ENCODE results near the gene FGFRL1. TPM values are rescaled to one million over a fixed set of nuclear protein-coding genes. Genes with fewer than 3 reads are reported as not detected.

Gene FGFRL1
- total RNA-seq, 2 donors from 2014 or later = 15.2 to 16.6 TPM

DNA sequence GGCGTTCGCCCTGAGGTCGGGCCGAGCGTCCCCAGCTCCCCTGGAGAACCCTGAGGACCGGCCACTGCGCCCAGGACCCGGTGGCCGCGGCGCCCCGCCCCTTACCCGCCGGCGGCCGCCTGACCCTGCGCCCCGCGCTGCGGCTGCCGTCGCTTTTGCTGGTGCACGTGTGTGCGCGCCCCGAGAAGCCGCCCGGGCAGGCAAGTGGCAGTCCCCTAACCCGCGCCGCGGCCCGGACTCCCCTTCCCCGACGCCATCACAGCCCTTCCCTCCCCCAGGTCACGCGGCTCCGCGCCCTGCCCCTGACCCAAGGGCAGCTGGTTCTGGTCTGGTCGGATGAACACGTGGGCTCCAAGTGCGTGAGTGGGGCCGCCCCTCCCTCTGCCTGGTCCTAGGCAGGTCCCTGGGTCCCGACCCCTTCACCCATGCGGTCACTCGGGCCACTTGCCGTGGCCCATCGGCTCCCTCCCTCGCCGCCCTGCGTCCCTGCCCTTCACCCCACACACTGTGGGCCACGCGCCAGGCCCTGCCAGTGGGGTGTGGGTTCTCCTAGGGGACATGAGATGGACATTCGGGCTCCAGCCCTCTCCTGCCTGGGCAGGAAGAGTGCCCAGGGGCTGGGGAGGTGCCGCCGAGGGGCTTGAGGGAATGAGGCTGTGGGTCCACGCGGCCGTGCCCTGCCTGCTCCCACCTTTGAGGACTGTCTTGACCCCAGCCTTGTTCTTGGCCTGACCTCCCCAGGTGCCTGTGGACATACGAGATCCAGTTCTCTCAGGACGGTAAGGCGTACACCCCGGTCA, 8.0 kb upstream of the FGFRL1 start:
- no peak for ATAC-seq
- H3K27ac Mint-ChIP-seq = no peak overlapping the region
- no peak overlapping the region for H3K4me3 Mint-ChIP-seq
- H3K36me3 Mint-ChIP-seq = peaks cover 5% of the 10 kb centered on the region
- no peak for DNase-seq (ENCODE audit: low spot score)
- H3K27me3 Mint-ChIP-seq = peaks cover 28 to 31% of the 10 kb centered on the region in 2 donors
- H3K9me3 Mint-ChIP-seq = no peaks in the 10 kb centered on the region
- H3K4me1 Mint-ChIP-seq (ENCODE audit: low read depth in 2 of 2) = peaks cover 0 to 4% of the 10 kb centered on the region in 2 donors

DNA sequence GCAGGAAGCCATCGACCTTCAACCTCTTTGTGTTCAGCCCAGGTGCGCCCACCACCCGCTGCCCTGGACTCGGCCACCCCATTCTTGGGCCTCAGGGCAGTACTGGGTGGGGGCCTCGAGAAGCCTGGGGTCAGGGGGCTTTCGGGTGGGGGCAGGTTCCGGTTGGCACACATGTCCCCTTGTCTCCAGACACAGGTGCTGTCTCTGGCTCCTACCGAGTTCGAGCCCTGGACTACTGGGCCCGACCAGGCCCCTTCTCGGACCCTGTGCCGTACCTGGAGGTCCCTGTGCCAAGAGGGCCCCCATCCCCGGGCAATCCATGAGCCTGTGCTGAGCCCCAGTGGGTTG, 7.4 kb upstream of the FGFRL1 start:
- ATAC-seq = no peak
- Mint-ChIP-seq H3K27ac (no peak overlapping the region), H3K4me1 (ENCODE audit: low read depth in 2 of 2) (peaks cover 5 to 7% of the 10 kb centered on the region in 2 donors), H3K9me3 (no peaks in the 10 kb centered on the region), H3K4me3 (no peak overlapping the region), H3K36me3 (peaks cover 5% of the 10 kb centered on the region), H3K27me3 (peaks cover 30 to 32% of the 10 kb centered on the region in 2 donors)
- no peak for DNase-seq (ENCODE audit: low spot score)

DNA sequence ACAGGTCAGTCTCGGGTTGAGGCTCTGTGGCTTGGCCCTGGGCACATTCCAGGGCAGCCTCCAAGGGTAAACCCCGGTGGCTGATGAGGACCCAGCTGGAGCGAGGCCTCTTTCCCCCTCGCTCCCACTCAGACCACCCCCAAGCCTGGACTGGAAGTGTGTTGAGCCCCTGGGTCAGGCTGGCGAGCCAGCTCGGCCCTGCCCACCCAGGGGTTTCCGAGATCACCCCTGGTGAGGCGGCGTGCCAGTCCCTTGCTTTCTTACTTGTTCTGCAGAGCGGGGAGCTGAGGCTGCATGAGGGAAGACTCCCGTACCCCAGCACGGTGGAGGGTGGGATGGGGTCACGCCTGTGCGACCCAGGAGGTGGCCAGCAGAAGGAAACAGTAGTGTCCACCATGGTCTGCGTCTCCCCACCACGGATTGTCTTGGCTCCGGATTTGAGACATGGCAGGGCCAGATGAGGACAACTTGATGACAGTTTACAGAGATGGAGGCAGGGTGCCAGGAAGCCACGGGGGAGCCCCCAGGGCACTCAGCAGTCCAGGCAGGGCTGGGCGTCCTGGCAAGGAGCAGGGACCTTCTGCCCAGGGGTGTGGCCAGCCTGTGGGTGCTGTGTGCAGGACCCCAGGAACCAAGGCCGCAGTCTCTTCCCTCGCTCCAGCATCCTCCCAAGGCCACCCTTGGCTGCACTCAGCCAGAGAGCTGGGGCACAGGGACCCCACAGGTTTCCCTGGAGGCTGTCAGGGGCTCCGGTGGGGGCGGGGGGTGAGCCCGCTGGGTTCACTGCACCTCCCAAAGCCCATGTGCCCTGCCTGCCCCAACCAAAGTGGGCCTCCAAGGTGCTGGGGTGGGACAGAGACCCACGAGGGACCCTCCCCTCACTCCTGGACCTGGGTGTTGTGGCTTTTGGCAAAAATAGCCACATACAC, 6.6 kb upstream of the FGFRL1 start:
- Mint-ChIP-seq H3K9me3 (no peaks in the 10 kb centered on the region), H3K36me3 (peaks cover 5% of the 10 kb centered on the region), H3K27me3 (peaks cover 24 to 30% of the 10 kb centered on the region in 2 donors), H3K27ac (no peak overlapping the region), H3K4me3 (no peak overlapping the region), H3K4me1 (ENCODE audit: low read depth in 2 of 2) (peaks cover 6 to 7% of the 10 kb centered on the region in 2 donors)
- DNase-seq (ENCODE audit: low spot score) (no peak), ATAC-seq (no peak)

DNA sequence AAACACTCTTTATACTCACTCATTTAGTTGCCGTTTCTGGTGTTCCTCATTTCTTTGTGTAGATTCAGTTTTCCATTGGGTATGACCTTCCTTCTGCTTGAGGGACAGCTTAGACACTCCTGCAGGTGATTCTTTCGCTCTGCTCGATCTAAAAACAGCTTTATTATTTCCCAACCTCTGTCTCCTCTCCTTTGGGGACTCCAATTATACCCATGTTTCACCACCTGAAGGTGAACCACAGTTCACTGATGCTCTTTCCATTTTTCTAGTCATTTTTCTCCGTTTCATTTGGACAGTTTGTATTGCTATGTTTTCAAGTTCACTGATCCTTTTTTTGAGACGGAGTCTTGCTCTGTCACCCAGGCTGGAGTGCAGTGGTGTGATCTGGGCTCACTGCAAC, 4.6 kb upstream of the FGFRL1 start:
- peaks cover 5% of the 10 kb centered on the region for H3K36me3 Mint-ChIP-seq
- ATAC-seq (no peak), DNase-seq (ENCODE audit: low spot score) (no peak)
- peaks cover 11 to 12% of the 10 kb centered on the region in 2 donors for H3K4me1 Mint-ChIP-seq (ENCODE audit: low read depth in 2 of 2)
- no peak overlapping the region for H3K27ac Mint-ChIP-seq
- H3K4me3 Mint-ChIP-seq = no peak overlapping the region
- H3K9me3 Mint-ChIP-seq = no peaks in the 10 kb centered on the region
- peaks cover 24 to 30% of the 10 kb centered on the region in 2 donors for H3K27me3 Mint-ChIP-seq

GRCh38 chr4:1008840-1009541, 2.4 kb upstream of the FGFRL1 start:
- DNase-seq (ENCODE audit: low spot score) (no peak), ATAC-seq (no peak)
- peak overlapping the region; percentile 67 for H3K4me3 Mint-ChIP-seq
- peaks cover 24 to 25% of the 10 kb centered on the region in 2 donors for H3K27me3 Mint-ChIP-seq
- H3K27ac Mint-ChIP-seq = no peak overlapping the region
- H3K36me3 Mint-ChIP-seq = peaks cover 5% of the 10 kb centered on the region
- peaks cover 12 to 13% of the 10 kb centered on the region in 2 donors for H3K4me1 Mint-ChIP-seq (ENCODE audit: low read depth in 2 of 2)
- no peaks in the 10 kb centered on the region for H3K9me3 Mint-ChIP-seq

GRCh38 chr4:1009542-1010394, 1.7 kb upstream of the FGFRL1 start:
- Mint-ChIP-seq H3K4me1 (ENCODE audit: low read depth in 2 of 2) (peaks cover 12 to 13% of the 10 kb centered on the region in 2 donors), H3K27ac (peak overlapping the region; percentile 85 to 95), H3K27me3 (peaks cover 24 to 25% of the 10 kb centered on the region in 2 donors), H3K4me3 (peak overlapping the region; percentile 90), H3K36me3 (peaks cover 5% of the 10 kb centered on the region), H3K9me3 (no peaks in the 10 kb centered on the region)
- ATAC-seq (peak; percentile 73 to 79), DNase-seq (ENCODE audit: low spot score) (peak; percentile 81)

DNA sequence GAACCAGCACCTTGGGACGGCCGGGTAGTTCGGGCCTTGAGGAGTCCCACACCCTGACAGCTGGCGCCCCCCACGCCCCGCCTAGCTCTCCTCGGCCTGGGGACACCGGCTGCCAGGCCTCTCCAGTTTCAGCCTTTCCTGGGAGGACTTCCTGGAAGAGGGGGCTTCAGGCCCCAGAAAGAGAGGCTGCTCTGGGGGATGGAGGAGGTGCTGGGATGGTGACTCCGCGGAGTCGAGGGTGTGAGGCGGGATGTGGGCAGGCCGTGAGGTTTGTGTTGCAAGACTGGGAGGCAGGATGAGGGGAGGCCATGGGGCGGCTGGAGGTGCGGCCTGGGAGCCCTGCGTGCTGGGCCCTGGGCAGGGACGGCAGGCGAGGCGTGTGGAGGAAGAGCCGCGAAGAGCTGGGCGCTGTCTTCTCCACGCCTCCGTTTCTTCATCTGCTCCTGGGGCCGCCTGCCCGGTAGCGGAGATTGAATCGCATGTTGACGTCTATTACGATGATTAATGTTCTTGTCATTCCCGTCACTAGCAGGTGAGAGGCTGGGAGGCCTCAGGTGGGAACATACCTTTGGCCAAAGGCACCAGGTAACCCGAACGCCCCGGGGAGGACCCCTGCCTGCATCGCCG, 918 bp upstream of the FGFRL1 start:
- Mint-ChIP-seq H3K27ac (peak overlapping the region; percentile 85 to 95), H3K4me3 (peak overlapping the region; percentile 90), H3K9me3 (no peaks in the 10 kb centered on the region), H3K36me3 (peaks cover 5% of the 10 kb centered on the region), H3K27me3 (peaks cover 24 to 25% of the 10 kb centered on the region in 2 donors), H3K4me1 (ENCODE audit: low read depth in 2 of 2) (peaks cover 12 to 13% of the 10 kb centered on the region in 2 donors)
- ATAC-seq (peak; percentile 82 to 87), DNase-seq (ENCODE audit: low spot score) (peak; percentile 97)

DNA sequence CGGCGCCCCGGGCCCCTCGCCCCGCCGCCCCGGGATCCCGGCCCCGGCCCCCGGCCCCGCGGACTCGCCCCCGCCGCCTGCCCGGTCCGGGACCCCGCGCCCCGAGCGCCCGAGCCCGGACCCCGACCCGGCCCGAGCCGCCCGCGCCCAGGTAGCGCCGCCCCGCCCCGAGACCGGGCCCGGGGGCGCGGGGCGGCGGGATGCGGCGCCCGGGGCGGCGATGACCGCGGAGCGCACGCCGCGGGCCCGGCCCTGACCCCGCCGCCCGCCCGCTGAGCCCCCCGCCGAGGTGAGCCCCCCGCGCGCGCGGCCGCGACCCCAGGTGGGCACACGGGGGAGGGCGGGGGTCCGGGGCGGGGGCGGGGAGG, 224 bp downstream of the FGFRL1 start:
- no peak for DNase-seq (ENCODE audit: low spot score)
- Mint-ChIP-seq H3K36me3 (peaks cover 5% of the 10 kb centered on the region), H3K9me3 (no peaks in the 10 kb centered on the region), H3K4me3 (peak overlapping the region; percentile 20), H3K27ac (no peak overlapping the region), H3K27me3 (peaks cover 22 to 23% of the 10 kb centered on the region in 2 donors), H3K4me1 (ENCODE audit: low read depth in 2 of 2) (peaks cover 12 to 13% of the 10 kb centered on the region in 2 donors)
- no peak for ATAC-seq

GRCh38 chr4:1012034-1012739, 761 bp downstream of the FGFRL1 start:
- no peak for DNase-seq (ENCODE audit: low spot score)
- H3K27me3 Mint-ChIP-seq = peaks cover 17 to 18% of the 10 kb centered on the region in 2 donors
- peaks cover 12 to 13% of the 10 kb centered on the region in 2 donors for H3K4me1 Mint-ChIP-seq (ENCODE audit: low read depth in 2 of 2)
- H3K36me3 Mint-ChIP-seq = no peaks in the 10 kb centered on the region
- no peaks in the 10 kb centered on the region for H3K9me3 Mint-ChIP-seq
- peak overlapping the region; percentile 15 for H3K4me3 Mint-ChIP-seq
- ATAC-seq = no peak
- H3K27ac Mint-ChIP-seq = no peak overlapping the region

DNA sequence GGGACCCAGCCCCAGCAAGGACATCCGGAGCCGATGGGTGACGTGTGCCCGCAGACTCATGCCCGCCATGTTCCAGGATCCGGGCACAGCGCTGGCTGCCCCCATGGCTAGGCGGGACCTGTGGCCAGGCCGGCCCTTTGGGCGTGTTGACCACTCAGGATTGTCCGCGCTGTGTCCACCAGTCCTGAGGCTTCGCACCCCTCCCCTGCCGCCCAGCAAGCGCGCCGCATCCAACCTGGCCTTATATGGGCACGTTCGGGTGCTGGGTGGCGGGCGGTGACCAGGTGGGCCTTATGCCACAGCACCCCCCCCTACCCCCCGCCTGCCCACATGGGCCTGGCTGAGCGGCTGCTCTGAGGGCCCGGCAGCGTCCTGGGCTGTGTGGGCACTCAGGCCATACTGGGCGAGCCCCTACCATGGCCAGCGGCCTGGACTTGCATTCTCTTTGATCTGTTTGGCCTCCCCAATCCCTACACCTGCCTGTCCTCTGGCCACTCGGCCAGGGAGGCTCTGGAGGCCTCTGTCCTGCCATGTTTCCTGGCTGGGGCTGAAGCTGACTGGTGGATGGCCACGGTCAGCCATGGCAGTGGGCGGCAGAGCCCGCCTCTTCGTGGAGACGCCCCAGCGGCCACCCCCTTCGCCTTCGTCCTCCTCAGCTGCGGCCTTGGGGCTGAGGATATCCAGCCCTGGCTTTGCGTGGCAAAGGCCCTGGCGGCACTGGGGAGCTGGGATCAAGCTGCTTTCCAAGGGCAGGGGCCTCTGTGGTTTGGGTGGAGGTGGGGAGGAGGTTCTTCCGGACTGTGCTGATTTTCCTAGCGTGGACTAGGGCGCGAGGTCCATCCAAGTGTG, 2.0 kb downstream of the FGFRL1 start:
- no peaks in the 10 kb centered on the region for H3K9me3 Mint-ChIP-seq
- H3K27ac Mint-ChIP-seq = no peak overlapping the region
- peaks cover 12 to 13% of the 10 kb centered on the region in 2 donors for H3K4me1 Mint-ChIP-seq (ENCODE audit: low read depth in 2 of 2)
- ATAC-seq = no peak
- peak overlapping the region; percentile 2 for H3K4me3 Mint-ChIP-seq
- H3K36me3 Mint-ChIP-seq = no peaks in the 10 kb centered on the region
- peaks cover 5 to 7% of the 10 kb centered on the region in 2 donors for H3K27me3 Mint-ChIP-seq
- DNase-seq (ENCODE audit: low spot score) = no peak

DNA sequence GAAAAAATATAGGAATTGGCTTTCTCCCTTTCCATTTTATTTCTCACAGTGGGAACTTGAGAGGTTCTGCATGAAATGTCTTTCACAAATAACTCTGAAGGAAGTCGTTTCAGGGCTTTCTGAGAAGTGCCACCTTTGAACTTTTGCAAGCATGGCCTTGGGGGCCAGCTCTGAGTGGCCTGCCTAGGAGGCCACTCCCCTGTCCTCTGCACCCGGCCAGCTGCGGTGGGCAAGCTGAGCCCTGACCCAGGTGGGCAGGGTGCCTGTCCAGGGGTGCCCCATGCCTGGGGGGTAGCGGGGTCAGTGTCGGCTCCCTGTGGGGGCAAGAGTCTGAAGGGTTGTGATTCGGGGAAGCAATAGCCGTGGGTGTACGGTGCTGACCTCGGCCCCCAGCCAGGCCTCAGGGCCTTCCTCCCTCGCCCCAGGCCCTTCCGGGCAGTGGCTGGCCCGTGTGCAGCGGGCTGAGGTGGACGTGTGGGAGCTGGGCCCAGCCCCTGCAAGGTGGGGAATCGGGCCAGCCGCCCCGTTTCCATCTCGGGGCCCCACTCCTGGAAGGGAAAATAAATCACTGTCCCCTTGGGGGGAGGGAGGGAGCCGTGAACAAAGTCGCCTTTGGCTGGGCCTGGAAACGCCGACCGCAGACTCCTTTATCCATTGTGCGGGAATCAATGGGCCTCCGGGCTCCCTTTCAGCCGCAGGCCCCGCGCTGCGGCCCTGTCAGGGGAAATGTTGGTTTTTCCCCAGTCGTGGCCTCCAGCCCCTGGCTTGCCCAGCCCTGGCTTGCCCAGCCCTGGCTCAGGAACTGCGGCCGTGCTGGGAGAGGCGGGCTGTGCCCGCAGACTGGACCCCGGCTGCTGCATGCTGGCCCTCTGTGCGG, 3.1 kb downstream of the FGFRL1 start:
- H3K27me3 Mint-ChIP-seq = no peaks in the 10 kb centered on the region
- ATAC-seq = no peak
- H3K27ac Mint-ChIP-seq = no peak overlapping the region
- no peaks in the 10 kb centered on the region for H3K36me3 Mint-ChIP-seq
- peaks cover 6% of the 10 kb centered on the region in 2 donors for H3K4me1 Mint-ChIP-seq (ENCODE audit: low read depth in 2 of 2)
- no peak overlapping the region for H3K4me3 Mint-ChIP-seq
- no peaks in the 10 kb centered on the region for H3K9me3 Mint-ChIP-seq
- DNase-seq (ENCODE audit: low spot score) = no peak
